Iris pigment epithelial cell (primary cell): ENCODE results near the gene PPP2R2B.

Experiments used
- DNase-seq: peaks from one replicate; pipeline ENCODE4 v3.0.0-alpha.2; 2011; ENCODE audit warnings: low read depth

The PPP2R2B gene

DNA sequence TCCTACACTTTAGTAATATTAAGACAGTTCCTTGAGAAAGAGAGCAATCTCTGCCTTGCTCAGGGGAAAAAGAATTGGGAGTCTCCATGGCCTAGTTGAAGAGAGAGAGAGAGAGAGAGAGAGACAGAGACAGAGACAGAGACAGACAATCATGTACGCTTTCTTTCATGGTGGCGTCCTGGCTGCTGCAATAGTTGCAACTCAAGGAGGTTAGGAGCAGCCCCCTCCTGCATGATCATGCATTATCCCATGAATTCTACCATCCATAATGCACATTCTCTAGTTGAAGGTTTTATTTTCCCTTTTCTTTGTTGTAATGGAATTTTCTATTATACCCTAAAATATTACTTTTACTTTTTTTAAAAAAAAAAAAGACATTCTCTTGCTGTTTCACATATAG lies 50.7 kb downstream of the PPP2R2B start:
- DNase-seq = no peak

GRCh38 chr5:146825033-146825432 lies 53.5 kb downstream of the PPP2R2B start:
- peak; percentile 51 for DNase-seq

GRCh38 chr5:146821732-146822131 lies 56.8 kb downstream of the PPP2R2B start:
- no peak for DNase-seq

DNA sequence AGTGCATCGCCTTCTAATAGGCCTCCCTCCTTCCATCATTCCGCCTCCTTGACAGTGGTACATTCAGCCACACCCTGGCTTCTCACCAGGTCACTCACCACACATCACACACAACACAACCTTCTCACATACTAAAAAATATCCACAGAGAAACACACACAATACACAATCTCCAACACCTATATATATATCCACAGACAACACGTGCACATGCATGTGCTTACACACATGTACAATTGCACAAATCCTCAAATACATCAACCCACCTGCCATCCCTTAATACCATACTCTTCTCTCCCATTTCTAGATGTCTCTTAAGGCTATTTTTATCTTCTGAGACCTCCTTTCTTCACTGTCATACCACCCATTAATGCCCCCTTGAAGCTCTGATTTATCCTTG lies 57.6 kb downstream of the PPP2R2B start:
- DNase-seq = no peak

DNA sequence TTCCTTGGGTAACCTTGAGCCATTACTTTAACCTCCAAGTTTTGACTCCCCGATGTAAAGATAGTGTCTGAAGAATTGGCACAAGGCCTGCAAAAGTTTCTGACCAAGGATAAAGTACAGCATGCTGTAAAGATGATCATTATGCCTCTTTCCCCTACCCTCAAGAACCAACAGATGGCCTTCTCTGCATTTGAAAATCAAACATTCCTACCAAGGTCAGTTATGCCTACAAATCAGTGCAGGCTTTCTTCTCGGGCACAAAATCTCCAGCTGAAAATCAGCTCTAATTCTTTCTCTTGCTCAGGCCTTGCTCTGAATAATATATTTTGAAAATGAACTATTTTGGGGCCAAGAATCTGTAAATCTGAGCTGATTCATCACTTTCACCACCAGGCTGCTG lies 59.7 kb downstream of the PPP2R2B start:
- DNase-seq = no peak

DNA sequence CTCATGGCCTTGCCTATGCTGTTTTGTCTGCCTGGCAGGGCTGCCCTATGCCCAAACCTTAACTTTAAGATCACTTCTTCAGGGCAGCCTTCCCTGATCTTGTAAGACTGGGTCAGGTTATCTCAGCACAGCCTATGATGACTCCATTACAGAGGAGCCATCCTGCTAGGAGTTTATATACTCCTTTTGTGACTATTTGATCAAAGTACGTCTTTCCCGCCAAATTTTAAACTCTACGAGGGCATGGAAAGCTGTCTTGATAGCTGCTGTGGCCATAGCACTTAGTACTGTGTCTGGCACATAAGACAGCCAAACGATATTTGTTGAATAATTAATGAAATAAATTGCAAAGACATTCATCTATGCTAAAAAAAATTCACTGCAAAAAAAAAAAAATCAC lies 60.6 kb downstream of the PPP2R2B start:
- no peak for DNase-seq

DNA sequence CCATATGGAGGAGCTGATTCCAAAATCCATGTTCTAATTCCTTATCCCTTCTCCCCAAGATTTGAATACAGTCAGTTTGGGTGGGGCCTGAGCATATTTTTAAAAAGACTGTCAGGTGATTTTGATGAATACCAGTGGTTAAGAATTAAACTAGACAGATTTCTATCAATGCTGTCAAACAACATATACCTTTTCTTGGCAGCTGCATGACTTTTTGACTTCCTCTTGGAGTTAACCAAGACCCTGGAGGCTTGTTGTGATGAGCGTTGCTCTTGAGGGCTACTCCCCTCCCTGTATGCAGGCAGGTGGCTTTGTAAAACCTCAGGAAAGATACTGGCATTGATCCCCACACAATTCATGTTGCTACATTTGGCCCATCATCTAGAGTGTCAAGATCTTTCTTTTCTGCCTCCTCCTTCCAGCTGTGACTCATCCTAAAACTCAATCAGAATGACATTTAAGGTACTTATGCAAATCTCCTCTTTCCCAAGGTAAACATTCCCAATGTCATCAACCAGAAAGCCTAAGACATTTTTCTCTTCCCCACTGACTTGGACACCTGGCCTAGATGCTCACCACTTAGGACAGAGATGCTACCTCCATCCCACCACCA lies 61.7 kb downstream of the PPP2R2B start:
- no peak for DNase-seq

GRCh38 chr5:146815411-146815810 lies 63.1 kb downstream of the PPP2R2B start:
- DNase-seq = no peak

- DNase-seq = no peak
Measured at GRCh38 chr5:146813346-146814157, 65.0 kb downstream of the PPP2R2B start.

DNA sequence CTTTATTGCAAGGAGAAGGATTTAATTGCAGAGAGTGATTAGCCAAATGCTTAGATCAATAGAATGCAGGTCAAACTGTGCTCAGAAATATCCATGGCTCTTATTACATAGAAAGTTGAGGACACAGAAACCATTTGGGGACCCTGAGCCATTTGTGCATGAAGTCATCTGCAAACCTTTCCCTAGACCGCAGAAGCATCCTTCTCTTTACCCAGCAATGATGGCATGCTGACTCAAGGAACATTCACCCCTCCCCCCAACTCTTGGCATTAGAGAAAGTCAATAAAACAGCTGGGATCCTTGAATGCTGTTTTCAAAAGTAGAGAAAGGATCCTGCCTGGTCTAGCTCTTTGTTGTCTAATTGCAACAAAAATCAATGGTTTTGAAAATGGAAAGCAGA lies 73.5 kb downstream of the PPP2R2B start:
- DNase-seq = peak; percentile 12

- no peak for DNase-seq
Measured at GRCh38 chr5:146802945-146803522, 75.5 kb downstream of the PPP2R2B start.

GRCh38 chr5:146799671-146800070 lies 78.9 kb downstream of the PPP2R2B start:
- no peak for DNase-seq

DNA sequence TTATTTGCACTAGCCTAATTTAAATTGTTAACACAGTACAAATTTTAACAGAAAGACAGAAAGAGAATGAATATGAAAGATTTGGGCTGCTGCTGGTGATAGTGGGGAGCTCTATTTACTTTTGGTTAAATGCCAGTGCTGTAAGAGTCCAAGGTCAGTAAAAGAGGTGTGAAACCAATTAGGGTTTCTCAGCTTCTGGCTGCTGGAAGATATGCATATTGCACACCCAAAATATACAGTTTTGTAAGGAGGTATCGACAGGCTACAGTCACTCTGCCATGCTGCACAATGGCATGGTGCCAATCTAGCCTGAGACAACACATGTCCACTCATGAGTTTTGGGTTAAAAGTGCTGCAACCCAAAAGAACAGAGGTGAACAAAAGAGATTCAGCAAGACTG lies 79.3 kb downstream of the PPP2R2B start:
- no peak for DNase-seq

DNA sequence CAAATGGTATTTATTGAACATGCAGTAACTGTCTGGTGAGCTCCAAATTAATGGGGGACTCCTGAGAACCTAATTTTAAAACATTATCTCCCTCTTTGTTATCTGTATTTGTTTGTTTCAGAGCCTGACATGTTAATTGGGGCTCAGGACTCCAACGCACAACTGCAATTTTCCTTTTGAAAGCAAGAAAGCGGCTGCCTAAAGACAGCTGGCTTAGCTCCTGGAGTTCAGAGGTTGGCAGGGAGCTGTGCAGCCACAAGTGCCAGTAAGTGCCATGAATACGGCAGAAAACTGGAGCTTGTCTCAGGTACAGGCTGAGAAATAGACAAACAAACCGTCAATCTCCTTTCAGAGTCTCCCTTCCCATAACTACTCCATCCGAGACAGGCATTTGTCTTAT lies 80.9 kb downstream of the PPP2R2B start:
- no peak for DNase-seq

DNA sequence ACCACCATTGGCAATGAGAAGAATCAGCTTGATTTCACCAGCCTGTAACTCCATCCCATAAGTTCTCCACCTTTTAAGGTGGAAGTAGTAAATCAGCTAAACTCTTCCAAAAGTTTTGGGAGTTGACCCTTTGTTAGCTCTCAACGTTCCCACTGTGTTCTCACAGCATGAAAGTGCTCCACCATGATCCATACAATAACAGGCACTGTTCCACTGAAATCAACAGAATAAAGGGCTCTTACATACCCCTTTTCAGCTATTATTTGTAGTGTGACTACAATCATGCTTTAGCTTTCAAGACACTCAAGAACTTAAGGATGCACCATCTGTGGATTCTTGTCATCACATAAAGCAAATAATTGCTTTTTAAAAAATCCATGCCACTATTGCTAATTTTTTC lies 81.6 kb downstream of the PPP2R2B start:
- no peak for DNase-seq

- DNase-seq = no peak
Measured at GRCh38 chr5:146796144-146796543, 82.4 kb downstream of the PPP2R2B start.

GRCh38 chr5:146794326-146795029 lies 84.1 kb downstream of the PPP2R2B start:
- DNase-seq = no peak

DNA sequence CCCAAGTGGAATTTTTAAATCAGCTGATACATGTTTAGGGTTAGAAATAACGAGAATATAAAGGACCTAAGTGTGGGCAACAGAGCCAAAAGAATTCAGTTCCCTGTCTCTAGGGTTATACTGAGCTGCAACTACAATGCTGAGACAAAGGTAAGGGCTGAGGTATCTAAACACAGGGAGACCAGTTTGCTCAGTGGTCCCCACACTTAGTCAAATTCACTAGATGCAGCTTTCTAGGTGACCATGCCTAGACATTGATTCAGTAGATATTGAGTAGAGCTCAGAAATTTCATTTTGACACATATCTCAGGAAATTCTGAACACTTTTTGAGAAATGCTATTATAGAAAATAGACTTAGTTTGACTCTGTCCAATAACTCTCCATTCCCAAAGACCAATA lies 84.8 kb downstream of the PPP2R2B start:
- DNase-seq = no peak

DNA sequence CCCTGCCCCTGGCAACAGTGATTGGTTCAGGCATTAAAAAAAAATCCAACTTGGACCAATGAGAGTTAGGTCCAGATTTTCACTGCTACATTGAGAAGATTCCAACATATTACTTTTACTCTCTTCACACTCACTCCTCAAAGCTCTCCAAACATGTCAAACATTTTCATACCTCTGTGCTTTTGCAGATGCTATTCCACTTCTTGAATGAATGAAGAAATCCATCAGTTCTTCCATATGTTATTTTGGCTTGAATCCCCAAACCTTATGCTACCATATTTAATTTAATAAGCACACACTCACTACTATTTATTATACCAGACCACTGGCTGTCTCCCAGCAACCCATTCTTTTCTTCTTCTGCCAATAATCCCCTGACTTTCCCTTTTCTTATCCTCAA lies 87.1 kb downstream of the PPP2R2B start:
- DNase-seq = no peak

DNA sequence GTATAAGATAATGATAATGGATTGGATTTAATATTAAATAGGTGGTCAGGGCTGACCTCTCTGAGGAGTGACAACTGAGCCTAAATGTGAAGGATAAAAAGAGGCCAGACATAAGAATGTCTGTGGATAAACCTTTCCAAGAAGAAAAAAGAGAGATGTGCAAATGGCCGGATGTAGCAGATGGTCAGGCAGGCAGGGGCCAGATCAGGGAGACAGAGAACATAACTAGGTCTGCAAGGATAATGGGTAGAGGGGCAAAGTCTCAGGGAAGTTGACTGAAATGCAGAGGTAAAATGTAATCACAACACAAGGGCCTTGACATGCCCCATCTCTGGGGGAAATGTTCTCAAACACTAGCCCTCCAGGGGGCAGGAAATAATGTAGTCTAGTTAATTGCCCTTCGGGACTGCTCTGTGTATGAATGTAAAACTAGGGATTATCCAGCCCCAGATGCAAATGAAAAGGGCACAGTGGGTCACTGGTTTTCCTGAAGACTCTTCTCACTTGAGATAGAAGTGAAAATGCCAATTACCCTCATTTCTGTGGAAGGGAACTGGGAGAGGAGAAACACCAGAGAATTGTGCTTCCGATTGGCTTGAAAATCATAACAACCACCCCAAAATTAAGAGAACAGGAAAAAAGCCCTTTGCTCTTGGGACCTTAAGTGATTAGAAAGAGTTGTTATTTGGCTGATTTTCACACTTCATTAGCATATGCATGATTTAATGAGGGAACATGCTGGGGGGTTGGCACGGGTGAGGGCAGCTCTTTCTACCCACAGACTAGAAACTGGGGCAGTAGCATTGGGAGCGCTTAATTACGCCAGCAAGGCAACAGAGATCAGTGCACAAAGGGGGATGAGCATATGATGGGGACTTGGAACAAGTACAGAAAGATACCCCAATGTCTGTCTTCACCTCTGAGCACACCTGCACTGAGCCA lies 88.6 kb downstream of the PPP2R2B start:
- no peak for DNase-seq

DNA sequence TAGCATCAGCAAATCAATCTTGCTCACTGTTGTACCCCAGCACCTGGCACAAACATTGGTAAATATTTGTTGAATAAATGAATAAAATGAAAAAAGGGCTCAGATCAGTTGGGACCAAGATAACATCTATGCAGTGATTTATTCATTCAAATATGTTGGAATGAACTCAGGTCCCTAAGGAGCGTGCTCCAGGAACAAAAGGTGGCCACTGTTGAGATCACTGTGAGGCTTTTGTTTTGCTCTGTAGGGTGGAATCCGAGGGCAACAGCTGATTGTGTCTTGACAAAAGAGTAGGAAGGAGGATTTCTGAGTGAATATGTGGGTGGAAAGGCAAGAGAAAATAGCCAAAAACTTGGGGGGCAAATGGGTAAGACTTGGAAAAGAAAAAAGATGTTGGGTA lies 89.7 kb downstream of the PPP2R2B start:
- no peak for DNase-seq

DNA sequence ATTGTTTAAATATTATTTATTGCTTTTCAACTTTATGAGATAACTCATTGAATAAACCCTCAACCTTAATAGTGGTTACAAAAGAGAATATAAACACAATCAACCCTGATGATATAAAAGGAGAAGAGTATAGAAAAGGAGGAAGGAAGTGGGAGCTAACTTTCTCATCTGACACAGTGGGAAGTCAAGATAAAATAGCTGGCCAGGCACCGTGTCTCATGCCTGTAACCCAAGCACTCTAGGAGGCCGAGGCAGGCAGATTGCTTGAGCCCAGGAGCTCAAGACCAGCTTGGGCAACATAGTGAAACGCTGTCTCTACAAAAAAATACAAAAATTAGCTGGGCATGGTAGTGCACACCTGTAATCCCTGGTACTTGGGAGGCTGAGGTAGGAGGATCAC lies 93.5 kb downstream of the PPP2R2B start:
- no peak for DNase-seq
